HEK293 (cell line): Measurements from ENCODE around the gene IGSF21.

ENCODE experiments used
- CTCF ChIA-PET: fragments of 350-600 bp; formaldehyde crosslinking; extraction: SDS; loops from one replicate; lab custom pipeline; 2021; ENCODE audit warnings: antibody characterized with exemption; lab: Yijun Ruan, JAX
- POLR2A ChIA-PET: fragments of 300-600 bp; formaldehyde crosslinking; extraction: SDS; loops from one replicate; lab custom pipeline; 2020; ENCODE audit warnings: antibody characterized with exemption, inconsistent platforms; lab: Yijun Ruan, JAX
- H3K27ac ChIP-seq: fragments of 200-500 bp; sonication (Bioruptor generic); 2 replicates; pipeline ENCODE4 v1.5.1; 2014; ENCODE audit warnings: low read depth, low read length, control low read depth, inconsistent platforms; ENCODE audit errors: extremely low read depth
- H3K36me3 ChIP-seq, 2 experiments: fragments of 200-500 bp in 1 of 2; sonication (Bioruptor generic) in 1 of 2; 1 replicate in 1 of 2; 2 replicates in 1 of 2; pipeline ENCODE4 v1.5.1; 2014 to 2017; ENCODE audit warnings: inconsistent platforms in 2 of 2, low read length in 2 of 2; ENCODE audit not compliant: control insufficient read depth in 2 of 2, insufficient read depth in 1 of 2
- H3K4me1 ChIP-seq: fragments of 200-500 bp; sonication (Bioruptor generic); 2 replicates; pipeline ENCODE4 v1.5.1; 2014; ENCODE audit warnings: mild to moderate bottlenecking, low read length, inconsistent platforms; ENCODE audit not compliant: control insufficient read depth, insufficient read depth
- H3K4me3 ChIP-seq: 2 replicates; pipeline ENCODE4 v1.5.1; 2011; ENCODE audit warnings: low read depth, mild to moderate bottlenecking, control low read depth, low read length, moderate library complexity
- H3K9me3 ChIP-seq: fragments of 200-500 bp; sonication (Bioruptor generic); 2 replicates; pipeline ENCODE4 v1.5.1; 2014; ENCODE audit warnings: low read depth, low read length, inconsistent platforms; ENCODE audit not compliant: control insufficient read depth, insufficient read depth
- REPIN1 ChIP-seq: fragments of 450-650 bp; formaldehyde crosslinking; IDR thresholded peaks from 2 replicates; pipeline ENCODE4 v1.5.1; 2017; ENCODE audit warnings: missing biosample characterization, missing genetic modification characterization, low read depth
- SCRT2 ChIP-seq: fragments of 450-650 bp; formaldehyde crosslinking; IDR thresholded peaks from 2 replicates; pipeline ENCODE4 v1.5.1; 2016; ENCODE audit warnings: missing biosample characterization, missing genetic modification characterization
- SP2 ChIP-seq: fragments of 450-650 bp; formaldehyde crosslinking; IDR thresholded peaks from 2 replicates; pipeline ENCODE4 v1.5.1; 2016; ENCODE audit warnings: missing biosample characterization, missing genetic modification characterization
- ZBTB20 ChIP-seq: fragments of 450-650 bp; formaldehyde crosslinking; IDR thresholded peaks from 2 replicates; pipeline ENCODE4 v1.5.1; 2016; ENCODE audit warnings: missing biosample characterization, missing genetic modification characterization
- ZNF114 ChIP-seq: fragments of 450-650 bp; formaldehyde crosslinking; IDR thresholded peaks from 2 replicates; pipeline ENCODE4 v1.5.0; 2017; ENCODE audit warnings: missing biosample characterization, missing genetic modification characterization
- ZNF184 ChIP-seq: fragments of 450-650 bp; IDR thresholded peaks from 2 replicates; pipeline ENCODE4 v1.5.1; 2018; ENCODE audit warnings: missing biosample characterization, mild to moderate bottlenecking, missing genetic modification characterization
- ZNF324 ChIP-seq: fragments of 450-650 bp; formaldehyde crosslinking; IDR thresholded peaks from 2 replicates; pipeline ENCODE4 v1.5.1; 2016; ENCODE audit warnings: missing biosample characterization, missing genetic modification characterization
- ZNF335 ChIP-seq: fragments of 450-650 bp; formaldehyde crosslinking; conservative IDR thresholded peaks from 2 replicates; pipeline ENCODE4 v1.5.1; 2016; ENCODE audit warnings: missing biosample characterization, missing genetic modification characterization
- ZNF473 ChIP-seq: fragments of 450-650 bp; formaldehyde crosslinking; IDR thresholded peaks from 2 replicates; pipeline ENCODE4 v1.5.1; 2017; ENCODE audit warnings: missing biosample characterization, missing genetic modification characterization
- ZNF48 ChIP-seq: fragments of 450-650 bp; formaldehyde crosslinking; IDR thresholded peaks from 2 replicates; pipeline ENCODE4 v1.5.1; 2016; ENCODE audit warnings: missing biosample characterization, missing genetic modification characterization
- ZNF501 ChIP-seq: fragments of 450-650 bp; formaldehyde crosslinking; IDR thresholded peaks from 2 replicates; pipeline ENCODE4 v1.5.1; 2016; ENCODE audit warnings: missing biosample characterization, missing genetic modification characterization
- ZNF514 ChIP-seq: fragments of 450-650 bp; formaldehyde crosslinking; IDR thresholded peaks from 2 replicates; pipeline ENCODE4 v1.5.1; 2016; ENCODE audit warnings: missing biosample characterization, missing genetic modification characterization
- ZNF571 ChIP-seq: fragments of 450-650 bp; formaldehyde crosslinking; IDR thresholded peaks from 2 replicates; pipeline ENCODE4 v1.5.0; 2017; ENCODE audit warnings: missing biosample characterization, missing genetic modification characterization
- ZSCAN23 ChIP-seq: fragments of 450-650 bp; formaldehyde crosslinking; IDR thresholded peaks from 2 replicates; pipeline ENCODE4 v1.5.1; 2016; ENCODE audit warnings: missing biosample characterization, missing genetic modification characterization
- TF ChIP-seq, protein P1 (sequence below): fragments of 450-650 bp; formaldehyde crosslinking; IDR thresholded peaks from 2 replicates; pipeline ENCODE4 v1.5.1; 2016; ENCODE audit warnings: missing biosample characterization, missing genetic modification characterization
- TF ChIP-seq, protein P2 (sequence below): fragments of 450-650 bp; formaldehyde crosslinking; IDR thresholded peaks from 2 replicates; pipeline ENCODE4 v1.5.1; 2016; ENCODE audit warnings: missing biosample characterization, missing genetic modification characterization
- TF ChIP-seq, protein P3 (sequence below): fragments of 450-650 bp; formaldehyde crosslinking; IDR thresholded peaks from 2 replicates; pipeline ENCODE4 v1.5.1; 2016; ENCODE audit warnings: missing biosample characterization, missing genetic modification characterization
- TF ChIP-seq, protein P4 (sequence below): fragments of 450-650 bp; formaldehyde crosslinking; IDR thresholded peaks from 2 replicates; pipeline ENCODE4 v1.5.1; 2016; ENCODE audit warnings: missing biosample characterization, missing genetic modification characterization
- TF ChIP-seq, protein P5 (sequence below): fragments of 450-650 bp; formaldehyde crosslinking; IDR thresholded peaks from 2 replicates; pipeline ENCODE4 v1.5.1; 2017; ENCODE audit warnings: missing biosample characterization, missing genetic modification characterization
- TF ChIP-seq, protein P6 (sequence below): fragments of 450-650 bp; formaldehyde crosslinking; IDR thresholded peaks from 2 replicates; pipeline ENCODE4 v1.5.1; 2017; ENCODE audit warnings: missing biosample characterization, missing genetic modification characterization
- TF ChIP-seq, protein P7 (sequence below): fragments of 450-650 bp; formaldehyde crosslinking; IDR thresholded peaks from 2 replicates; pipeline ENCODE4 v1.5.1; 2016; ENCODE audit warnings: missing biosample characterization, missing genetic modification characterization
- TF ChIP-seq, protein P8 (sequence below): fragments of 450-650 bp; formaldehyde crosslinking; IDR thresholded peaks from 2 replicates; pipeline ENCODE4 v1.5.1; 2016; ENCODE audit warnings: missing biosample characterization, missing genetic modification characterization

The IGSF21 gene

DNA sequence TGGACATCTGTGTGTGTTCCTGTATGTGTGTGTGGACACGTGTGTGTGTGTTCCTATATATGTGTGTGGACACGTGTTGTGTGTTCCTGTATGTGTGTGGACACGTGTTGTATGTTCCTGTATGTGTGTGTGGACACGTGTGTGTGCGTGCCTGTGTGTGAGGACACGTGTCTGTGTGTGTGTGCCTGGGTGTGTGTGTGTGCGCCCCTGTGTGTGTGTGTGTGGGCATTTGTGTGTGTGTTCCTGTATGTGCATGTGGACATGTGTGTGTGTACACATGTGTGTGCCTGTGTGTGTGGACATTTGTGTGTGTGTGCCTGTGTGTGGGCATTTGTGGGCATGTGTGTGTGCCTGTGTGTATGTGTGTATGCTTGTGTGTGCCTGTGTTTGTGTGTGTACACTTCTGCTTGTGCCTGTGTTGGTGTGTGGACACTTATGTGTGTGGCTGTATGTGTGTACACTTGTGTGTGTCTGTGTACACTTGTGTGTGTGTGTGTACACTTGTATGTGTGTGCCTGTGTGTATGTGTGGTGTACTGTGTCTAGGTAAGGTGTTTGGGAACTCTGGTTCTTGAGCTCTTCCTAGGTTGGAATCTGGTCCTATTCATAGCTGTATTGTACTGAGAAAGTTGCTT, 3.7 kb upstream of the IGSF21 start:
- Histone ChIP-seq H3K4me1 (no peaks in the 10 kb centered on the region; the same call in 1 of the 2 replicates), H3K27ac (no peak overlapping the region), H3K9me3 (no peaks in the 10 kb centered on the region), H3K4me3 (no peak overlapping the region), H3K36me3 (no peaks in the 10 kb centered on the region)
- TF ChIP-seq, protein P1, sequence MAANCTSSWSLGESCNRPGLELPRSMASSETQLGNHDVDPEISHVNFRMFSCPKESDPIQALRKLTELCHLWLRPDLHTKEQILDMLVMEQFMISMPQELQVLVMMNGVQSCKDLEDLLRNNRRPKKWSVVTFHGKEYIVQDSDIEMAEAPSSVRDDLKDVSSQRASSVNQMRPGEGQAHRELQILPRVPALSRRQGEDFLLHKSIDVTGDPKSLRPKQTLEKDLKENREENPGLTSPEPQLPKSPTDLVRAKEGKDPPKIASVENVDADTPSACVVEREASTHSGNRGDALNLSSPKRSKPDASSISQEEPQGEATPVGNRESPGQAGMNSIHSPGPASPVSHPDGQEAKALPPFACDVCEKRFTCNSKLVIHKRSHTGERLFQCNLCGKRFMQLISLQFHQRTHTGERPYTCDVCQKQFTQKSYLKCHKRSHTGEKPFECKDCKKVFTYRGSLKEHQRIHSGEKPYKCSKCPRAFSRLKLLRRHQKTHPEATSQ (tag by site-specific recombination): peak; percentile 49; the same call in 1 of the 2 replicates
- TF ChIP-seq, protein P2, sequence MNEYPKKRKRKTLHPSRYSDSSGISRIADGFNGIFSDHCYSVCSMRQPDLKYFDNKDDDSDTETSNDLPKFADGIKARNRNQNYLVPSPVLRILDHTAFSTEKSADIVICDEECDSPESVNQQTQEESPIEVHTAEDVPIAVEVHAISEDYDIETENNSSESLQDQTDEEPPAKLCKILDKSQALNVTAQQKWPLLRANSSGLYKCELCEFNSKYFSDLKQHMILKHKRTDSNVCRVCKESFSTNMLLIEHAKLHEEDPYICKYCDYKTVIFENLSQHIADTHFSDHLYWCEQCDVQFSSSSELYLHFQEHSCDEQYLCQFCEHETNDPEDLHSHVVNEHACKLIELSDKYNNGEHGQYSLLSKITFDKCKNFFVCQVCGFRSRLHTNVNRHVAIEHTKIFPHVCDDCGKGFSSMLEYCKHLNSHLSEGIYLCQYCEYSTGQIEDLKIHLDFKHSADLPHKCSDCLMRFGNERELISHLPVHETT (tag by site-specific recombination): no peak
- TF ChIP-seq, protein P3, sequence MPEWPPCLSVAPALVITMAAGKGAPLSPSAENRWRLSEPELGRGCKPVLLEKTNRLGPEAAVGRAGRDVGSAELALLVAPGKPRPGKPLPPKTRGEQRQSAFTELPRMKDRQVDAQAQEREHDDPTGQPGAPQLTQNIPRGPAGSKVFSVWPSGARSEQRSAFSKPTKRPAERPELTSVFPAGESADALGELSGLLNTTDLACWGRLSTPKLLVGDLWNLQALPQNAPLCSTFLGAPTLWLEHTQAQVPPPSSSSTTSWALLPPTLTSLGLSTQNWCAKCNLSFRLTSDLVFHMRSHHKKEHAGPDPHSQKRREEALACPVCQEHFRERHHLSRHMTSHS (tag by site-specific recombination): no peak
- no peak for TF ChIP-seq ZNF324 (tag by site-specific recombination)
- TF ChIP-seq ZNF514: no peak
- TF ChIP-seq, protein P4, sequence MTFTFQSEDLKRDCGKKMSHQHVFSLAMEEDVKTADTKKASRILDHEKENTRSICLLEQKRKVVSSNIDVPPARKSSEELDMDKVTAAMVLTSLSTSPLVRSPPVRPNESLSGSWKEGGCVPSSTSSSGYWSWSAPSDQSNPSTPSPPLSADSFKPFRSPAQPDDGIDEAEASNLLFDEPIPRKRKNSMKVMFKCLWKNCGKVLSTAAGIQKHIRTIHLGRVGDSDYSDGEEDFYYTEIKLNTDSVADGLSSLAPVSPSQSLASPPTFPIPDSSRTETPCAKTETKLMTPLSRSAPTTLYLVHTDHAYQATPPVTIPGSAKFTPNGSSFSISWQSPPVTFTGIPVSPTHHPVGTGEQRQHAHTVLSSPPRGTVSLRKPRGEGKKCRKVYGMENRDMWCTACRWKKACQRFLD (tag by site-specific recombination): no peak
- TF ChIP-seq ZBTB20 (tag by site-specific recombination): 0 out of 2 replicates have a peak, but pooled peaks have one; percentile 20
- no peak for TF ChIP-seq ZNF501
- TF ChIP-seq ZNF571 (tag by site-specific recombination): 0 out of 2 replicates have a peak, but pooled peaks have one; percentile 57
- TF ChIP-seq, protein P5, sequence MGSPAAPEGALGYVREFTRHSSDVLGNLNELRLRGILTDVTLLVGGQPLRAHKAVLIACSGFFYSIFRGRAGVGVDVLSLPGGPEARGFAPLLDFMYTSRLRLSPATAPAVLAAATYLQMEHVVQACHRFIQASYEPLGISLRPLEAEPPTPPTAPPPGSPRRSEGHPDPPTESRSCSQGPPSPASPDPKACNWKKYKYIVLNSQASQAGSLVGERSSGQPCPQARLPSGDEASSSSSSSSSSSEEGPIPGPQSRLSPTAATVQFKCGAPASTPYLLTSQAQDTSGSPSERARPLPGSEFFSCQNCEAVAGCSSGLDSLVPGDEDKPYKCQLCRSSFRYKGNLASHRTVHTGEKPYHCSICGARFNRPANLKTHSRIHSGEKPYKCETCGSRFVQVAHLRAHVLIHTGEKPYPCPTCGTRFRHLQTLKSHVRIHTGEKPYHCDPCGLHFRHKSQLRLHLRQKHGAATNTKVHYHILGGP: no peak
- no peak for TF ChIP-seq SP2 (tag by site-specific recombination)
- TF ChIP-seq, protein P6, sequence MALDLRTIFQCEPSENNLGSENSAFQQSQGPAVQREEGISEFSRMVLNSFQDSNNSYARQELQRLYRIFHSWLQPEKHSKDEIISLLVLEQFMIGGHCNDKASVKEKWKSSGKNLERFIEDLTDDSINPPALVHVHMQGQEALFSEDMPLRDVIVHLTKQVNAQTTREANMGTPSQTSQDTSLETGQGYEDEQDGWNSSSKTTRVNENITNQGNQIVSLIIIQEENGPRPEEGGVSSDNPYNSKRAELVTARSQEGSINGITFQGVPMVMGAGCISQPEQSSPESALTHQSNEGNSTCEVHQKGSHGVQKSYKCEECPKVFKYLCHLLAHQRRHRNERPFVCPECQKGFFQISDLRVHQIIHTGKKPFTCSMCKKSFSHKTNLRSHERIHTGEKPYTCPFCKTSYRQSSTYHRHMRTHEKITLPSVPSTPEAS (tag by site-specific recombination): peak; percentile 96
- TF ChIP-seq ZNF114: 0 out of 2 replicates have a peak, but pooled peaks have one; percentile 57
- TF ChIP-seq ZNF48 (tag by site-specific recombination): no peak
- no peak for TF ChIP-seq REPIN1 (tag by site-specific recombination)
- TF ChIP-seq, protein P7, sequence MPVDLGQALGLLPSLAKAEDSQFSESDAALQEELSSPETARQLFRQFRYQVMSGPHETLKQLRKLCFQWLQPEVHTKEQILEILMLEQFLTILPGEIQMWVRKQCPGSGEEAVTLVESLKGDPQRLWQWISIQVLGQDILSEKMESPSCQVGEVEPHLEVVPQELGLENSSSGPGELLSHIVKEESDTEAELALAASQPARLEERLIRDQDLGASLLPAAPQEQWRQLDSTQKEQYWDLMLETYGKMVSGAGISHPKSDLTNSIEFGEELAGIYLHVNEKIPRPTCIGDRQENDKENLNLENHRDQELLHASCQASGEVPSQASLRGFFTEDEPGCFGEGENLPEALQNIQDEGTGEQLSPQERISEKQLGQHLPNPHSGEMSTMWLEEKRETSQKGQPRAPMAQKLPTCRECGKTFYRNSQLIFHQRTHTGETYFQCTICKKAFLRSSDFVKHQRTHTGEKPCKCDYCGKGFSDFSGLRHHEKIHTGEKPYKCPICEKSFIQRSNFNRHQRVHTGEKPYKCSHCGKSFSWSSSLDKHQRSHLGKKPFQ: no peak
- TF ChIP-seq, protein P8, sequence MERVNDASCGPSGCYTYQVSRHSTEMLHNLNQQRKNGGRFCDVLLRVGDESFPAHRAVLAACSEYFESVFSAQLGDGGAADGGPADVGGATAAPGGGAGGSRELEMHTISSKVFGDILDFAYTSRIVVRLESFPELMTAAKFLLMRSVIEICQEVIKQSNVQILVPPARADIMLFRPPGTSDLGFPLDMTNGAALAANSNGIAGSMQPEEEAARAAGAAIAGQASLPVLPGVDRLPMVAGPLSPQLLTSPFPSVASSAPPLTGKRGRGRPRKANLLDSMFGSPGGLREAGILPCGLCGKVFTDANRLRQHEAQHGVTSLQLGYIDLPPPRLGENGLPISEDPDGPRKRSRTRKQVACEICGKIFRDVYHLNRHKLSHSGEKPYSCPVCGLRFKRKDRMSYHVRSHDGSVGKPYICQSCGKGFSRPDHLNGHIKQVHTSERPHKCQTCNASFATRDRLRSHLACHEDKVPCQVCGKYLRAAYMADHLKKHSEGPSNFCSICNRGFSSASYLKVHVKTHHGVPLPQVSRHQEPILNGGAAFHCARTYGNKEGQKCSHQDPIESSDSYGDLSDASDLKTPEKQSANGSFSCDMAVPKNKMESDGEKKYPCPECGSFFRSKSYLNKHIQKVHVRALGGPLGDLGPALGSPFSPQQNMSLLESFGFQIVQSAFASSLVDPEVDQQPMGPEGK: no peak
- no peak for TF ChIP-seq ZNF184 (tag by site-specific recombination)
- no peak for TF ChIP-seq ZNF335 (tag by site-specific recombination)
- no peak for TF ChIP-seq SCRT2 (tag by site-specific recombination)
- TF ChIP-seq ZSCAN23 (tag by site-specific recombination): no peak
- TF ChIP-seq ZNF473 (tag by site-specific recombination): 0 out of 2 replicates have a peak, but pooled peaks have one; percentile 53
- CTCF ChIA-PET: interaction anchor here (0.9 to 1.7 kb wide), 2 partner anchors 10 to 181 kb away, joined by 3 read pairs; no protein-coding TSS in a partner anchor
- POLR2A ChIA-PET: no interaction called here
